ENCODE results near the gene OPCML.

GRCh38 chr11:133049244-133050019, 482.9 kb downstream of the OPCML start:
- TF ChIP-seq CTCF (IDR thresholded peaks at IDR 0.05; ENCODE audit: insufficient read depth, low read length) (no peak), GABPA (IDR thresholded peaks at IDR 0.05; ENCODE audit: low read depth) (no peak), SPI1 (IDR thresholded peaks at IDR 0.05; ENCODE audit: borderline replicate concordance, low read depth) (no peak), REST (IDR thresholded peaks at IDR 0.05; ENCODE audit: insufficient replicate concordance, low read depth) (no peak), POLR2AphosphoS5 (IDR thresholded peaks at IDR 0.05; ENCODE audit: low read depth) (no peak)

Measured in HL-60 (cell line).